Thymus (tissue), 11 donors: ENCODE data around the gene LRMDA. TPM values are rescaled to one million over a fixed set of nuclear protein-coding genes. Genes with fewer than 3 reads are reported as not detected.

Source experiments
- DNase-seq, 9 donors: peaks; one replicate each; pipeline ENCODE4 v3.0.0-alpha.2; 2013; ENCODE audit warnings: low spot score in 9 of 9, low read depth in 6 of 9, missing footprints in 1 of 9
- H3K27ac ChIP-seq, 2 donors: one replicate each; pipeline ENCODE4 v1.5.1; 2013; ENCODE audit warnings: control low read depth in 1 of 2, low read depth in 1 of 2, low read length in 1 of 2, mild to moderate bottlenecking in 1 of 2, moderate library complexity in 1 of 2
- H3K27me3 ChIP-seq, 2 donors: one replicate each; pipeline ENCODE4 v1.5.1; 2013; ENCODE audit warnings: low read length in 1 of 2; ENCODE audit not compliant: control insufficient read depth in 2 of 2, insufficient read depth in 1 of 2
- H3K36me3 ChIP-seq, 2 donors: one replicate each; pipeline ENCODE4 v1.5.1; 2013; ENCODE audit warnings: low read length in 1 of 2, mild to moderate bottlenecking in 1 of 2, moderate library complexity in 1 of 2; ENCODE audit not compliant: control insufficient read depth in 2 of 2, insufficient read depth in 2 of 2
- H3K4me1 ChIP-seq, 2 donors: one replicate each; pipeline ENCODE4 v1.5.1; 2013; ENCODE audit warnings: low read length in 2 of 2; ENCODE audit not compliant: control insufficient read depth in 2 of 2, insufficient read depth in 2 of 2
- H3K4me3 ChIP-seq, 2 donors: one replicate each; pipeline ENCODE4 v1.5.1; 2013; ENCODE audit warnings: low read length in 2 of 2, control low read depth in 1 of 2, mild to moderate bottlenecking in 1 of 2
- H3K9me3 ChIP-seq, 2 donors: one replicate each; pipeline ENCODE4 v1.5.1; 2013; ENCODE audit warnings: low read length in 1 of 2, mild to moderate bottlenecking in 1 of 2; ENCODE audit not compliant: control insufficient read depth in 2 of 2, insufficient read depth in 1 of 2
- WGBS: extraction: QIAGEN DNeasy Blood & Tissue Kit; methylation state at CpG from one replicate; pipeline ENCODE4 v1.1.7; 2013; 5-methylcytosine and 5-hydroxymethylcytosine counted together
- polyA plus RNA-seq: library from polyadenylated mRNA; stranded (reverse); fragments of 200-250 nt; gene quantifications from one replicate; pipeline ENCODE4 v1.2.3, GENCODE V29; 2013
- total RNA-seq: library from RNA; stranded (reverse); fragments of 120-200 nt; gene quantifications from one replicate; pipeline ENCODE4 v1.2.4, GENCODE V29; 2013
- donor health status: healthy.

Gene LRMDA
- total and polyA plus RNA-seq, 2 donors = 2.5 to 4.6 TPM

DNA sequence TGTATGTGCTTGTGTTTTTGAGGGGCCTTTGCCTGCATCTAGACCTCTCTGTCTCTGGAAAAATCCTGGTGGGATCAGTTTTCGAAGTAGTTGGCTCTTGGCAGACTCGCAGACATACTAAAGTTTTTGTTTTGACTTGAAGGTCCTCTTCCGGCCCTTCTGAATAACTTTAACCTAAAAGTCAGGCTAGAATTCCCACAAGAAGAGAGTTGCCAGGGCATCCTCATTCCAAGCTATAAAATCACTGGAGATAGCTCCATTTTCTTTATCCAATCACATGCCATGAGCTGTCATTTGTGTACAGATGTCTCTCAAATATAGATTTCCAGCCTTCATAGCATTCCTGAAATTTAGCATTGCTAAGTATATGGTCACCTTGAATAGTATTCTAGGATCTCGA, 967.8 kb downstream of the LRMDA start:
- no peaks in the 10 kb centered on the region for H3K36me3 ChIP-seq
- WGBS = 93% methylated on average over 4 of the region's 4 CpGs

DNA sequence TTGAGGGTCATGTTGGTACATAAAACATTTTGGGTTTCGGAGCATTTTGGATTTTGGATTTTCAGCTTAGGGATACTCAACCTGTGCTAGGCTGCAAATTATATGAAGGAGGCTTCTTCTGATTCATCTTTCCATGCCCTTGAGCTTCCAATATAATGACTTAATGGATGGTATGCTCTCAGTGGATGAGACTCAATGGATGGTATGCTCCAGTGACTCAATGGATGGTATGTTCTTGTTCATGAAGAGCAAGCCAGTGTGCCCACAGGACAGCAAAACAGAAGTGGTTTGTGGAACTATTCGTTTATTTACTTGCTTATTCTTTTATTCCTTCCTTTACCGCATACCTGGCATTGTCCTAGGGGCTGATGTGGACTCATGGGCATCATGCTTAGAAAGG, 969.6 kb downstream of the LRMDA start:
- Histone ChIP-seq H3K36me3 (no peaks in the 10 kb centered on the region), H3K4me1 (no peaks in the 10 kb centered on the region), H3K9me3 (no peaks in the 10 kb centered on the region), H3K4me3 (no peak overlapping the region), H3K27ac (no peak overlapping the region), H3K27me3 (no peaks in the 10 kb centered on the region)
- WGBS = 90% methylated on average over 3 of the region's 3 CpGs
- DNase-seq = no peak

More for the DNA sequence above, 967.8 kb downstream of the LRMDA start:
- no peaks in the 10 kb centered on the region for H3K27me3 ChIP-seq
- H3K9me3 ChIP-seq = no peaks in the 10 kb centered on the region
- H3K4me3 ChIP-seq = no peak overlapping the region
- H3K27ac ChIP-seq = no peak overlapping the region
- DNase-seq = no peak
- no peaks in the 10 kb centered on the region for H3K4me1 ChIP-seq

DNA sequence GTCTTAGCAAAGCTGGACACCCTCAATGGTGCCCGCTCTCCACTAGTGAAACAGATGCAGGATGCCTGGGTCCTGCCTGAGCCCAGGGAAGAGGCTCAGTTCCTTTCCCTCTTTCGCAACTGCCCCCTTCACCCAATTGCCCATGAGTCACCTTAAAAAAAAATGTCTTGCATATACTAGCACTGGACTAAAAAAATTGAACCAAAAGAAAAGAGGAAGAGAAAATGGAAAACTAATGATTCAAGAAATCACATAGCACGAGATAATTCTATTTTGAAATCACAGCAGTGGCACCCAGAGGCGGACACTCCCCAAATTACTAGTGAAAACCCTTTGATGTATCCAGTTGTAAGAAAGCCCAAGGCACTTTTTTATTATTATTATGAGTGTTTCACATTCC, 972.5 kb downstream of the LRMDA start:
- Histone ChIP-seq H3K36me3 (no peaks in the 10 kb centered on the region), H3K27me3 (no peaks in the 10 kb centered on the region), H3K27ac (no peak overlapping the region), H3K9me3 (no peaks in the 10 kb centered on the region), H3K4me3 (no peak overlapping the region), H3K4me1 (no peaks in the 10 kb centered on the region)
- no peak for DNase-seq
- 92% methylated on average over 4 of the region's 4 CpGs for WGBS

DNA sequence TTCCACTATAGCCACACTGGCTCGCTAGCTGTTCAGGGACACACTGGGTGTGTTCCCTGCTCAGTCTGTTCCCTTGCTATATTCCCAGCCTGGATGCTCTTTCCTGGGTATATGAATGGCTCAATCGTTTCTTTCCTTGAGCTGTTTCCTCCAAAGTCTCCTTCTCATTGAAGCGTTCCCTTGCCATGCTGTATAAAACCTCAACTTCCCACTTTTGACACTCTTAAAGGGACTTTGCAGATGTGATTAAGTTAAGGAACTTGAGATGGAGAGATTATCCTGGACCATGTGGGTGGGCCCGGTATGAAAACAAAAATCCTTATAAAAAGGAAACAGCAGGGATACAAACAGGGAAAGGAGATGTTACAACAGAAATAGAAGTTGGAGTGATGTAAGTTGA, 973.1 kb downstream of the LRMDA start:
- no peaks in the 10 kb centered on the region for H3K27me3 ChIP-seq
- WGBS = 94% methylated on average over 4 of the region's 4 CpGs
- no peak for DNase-seq
- no peak overlapping the region for H3K4me3 ChIP-seq
- H3K36me3 ChIP-seq = no peaks in the 10 kb centered on the region
- no peak overlapping the region for H3K27ac ChIP-seq
- H3K9me3 ChIP-seq = no peaks in the 10 kb centered on the region
- H3K4me1 ChIP-seq = no peaks in the 10 kb centered on the region

DNA sequence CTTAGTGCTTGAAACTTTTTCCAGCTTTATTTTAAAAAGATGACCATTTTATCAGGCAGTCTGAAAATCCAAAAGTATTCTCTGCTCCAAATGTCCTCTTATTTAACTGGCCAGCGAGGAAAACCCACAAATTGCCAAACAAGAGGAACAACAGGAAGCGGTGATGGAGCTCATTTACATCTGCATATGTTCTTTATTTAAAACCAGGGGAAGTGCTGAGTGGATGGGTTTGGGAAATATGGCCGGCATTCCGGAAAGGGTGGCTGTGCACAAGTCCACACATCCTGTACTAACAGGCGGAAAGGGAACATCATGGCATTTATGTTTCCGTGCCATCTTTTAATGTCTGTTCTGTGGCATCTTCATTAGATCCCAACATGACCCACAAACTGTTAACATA, 974.5 kb downstream of the LRMDA start:
- Histone ChIP-seq H3K27ac (no peak overlapping the region), H3K4me3 (no peak overlapping the region), H3K9me3 (no peaks in the 10 kb centered on the region), H3K4me1 (no peaks in the 10 kb centered on the region), H3K36me3 (no peaks in the 10 kb centered on the region), H3K27me3 (no peaks in the 10 kb centered on the region)
- 95% methylated on average over 6 of the region's 6 CpGs for WGBS
- no peak for DNase-seq

DNA sequence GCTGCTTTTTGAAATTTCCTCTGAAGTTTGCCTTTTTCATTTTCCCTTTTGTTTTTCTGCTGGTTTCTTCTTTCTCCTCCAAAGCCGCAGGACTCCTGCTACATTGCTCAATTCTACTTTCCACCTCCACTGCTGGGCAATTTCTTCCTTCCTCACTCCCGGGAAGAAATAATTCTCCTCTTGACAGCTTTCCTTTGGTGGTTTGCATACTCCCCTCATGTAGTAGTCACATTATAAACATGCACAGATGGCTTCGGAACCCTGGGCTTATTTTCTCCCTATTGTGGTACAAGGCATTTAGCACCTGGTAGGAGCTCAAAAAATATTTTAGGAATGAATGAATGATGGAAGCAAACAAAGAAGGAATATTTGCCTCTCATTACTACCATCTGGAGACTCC, 977.2 kb downstream of the LRMDA start:
- Histone ChIP-seq H3K4me1 (no peaks in the 10 kb centered on the region), H3K9me3 (peaks cover 0 to 3% of the 10 kb centered on the region in 2 donors), H3K27me3 (no peaks in the 10 kb centered on the region), H3K4me3 (no peak overlapping the region), H3K27ac (no peak overlapping the region), H3K36me3 (no peaks in the 10 kb centered on the region)
- no peak for DNase-seq
- 72% methylated on average over 3 of the region's 3 CpGs for WGBS

DNA sequence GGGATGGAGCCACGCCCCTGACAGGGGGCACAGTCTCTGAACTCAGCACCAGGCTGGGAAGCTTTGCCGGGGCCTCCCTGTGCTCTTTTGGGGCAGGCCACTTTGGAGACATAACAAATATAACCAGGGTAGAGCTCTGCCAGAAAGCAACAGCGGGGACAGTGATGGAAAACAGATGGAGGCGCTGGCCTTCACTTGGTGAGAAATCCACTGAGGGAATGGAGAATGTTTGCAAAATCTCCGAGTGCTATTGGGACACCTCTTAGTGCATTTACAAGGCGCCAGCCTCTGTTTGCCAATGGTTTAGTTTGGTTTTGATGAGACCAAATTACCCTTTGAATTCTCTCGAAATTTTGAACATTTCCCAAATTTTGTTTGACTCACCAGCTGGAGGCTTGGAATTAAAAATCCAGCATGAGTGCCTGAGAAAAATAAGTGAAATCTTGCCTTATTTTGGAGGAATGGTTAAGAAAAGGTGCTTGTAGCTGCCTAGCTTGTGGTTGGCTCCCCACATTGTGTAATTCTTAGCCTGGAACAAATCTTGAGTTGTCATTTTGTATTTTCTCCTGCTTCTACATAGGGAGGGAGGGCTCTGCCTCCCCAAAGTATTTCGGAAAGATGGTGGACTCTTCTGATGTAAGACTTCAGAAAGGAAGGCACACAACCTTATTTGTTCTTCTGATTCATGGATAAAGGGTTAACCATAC, 980.5 kb downstream of the LRMDA start:
- Histone ChIP-seq H3K27ac (no peak overlapping the region), H3K27me3 (no peaks in the 10 kb centered on the region), H3K9me3 (peaks cover 0 to 3% of the 10 kb centered on the region in 2 donors), H3K36me3 (no peaks in the 10 kb centered on the region), H3K4me3 (no peak overlapping the region), H3K4me1 (no peaks in the 10 kb centered on the region)
- DNase-seq = no peak
- whole genome bisulfite sequencing = 92% methylated on average over 8 of the region's 8 CpGs

DNA sequence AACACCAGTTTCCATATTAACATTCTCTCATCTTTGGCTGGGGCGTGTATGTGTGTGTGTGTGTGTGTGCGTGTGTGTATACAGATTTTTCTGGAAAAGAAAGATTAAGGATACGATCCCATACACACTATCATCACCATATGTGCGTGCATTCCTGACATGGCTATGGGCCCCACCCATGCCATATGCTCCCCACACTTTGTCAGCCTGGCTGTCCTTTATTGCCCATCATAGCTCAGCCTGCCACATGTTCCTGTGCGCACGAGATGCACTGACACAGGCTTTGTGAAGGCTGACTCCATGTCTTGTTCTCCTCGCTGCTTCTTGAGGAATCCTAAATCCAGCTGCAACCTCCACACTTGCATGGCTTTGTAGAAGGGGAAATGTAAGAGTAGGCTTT, 984.1 kb downstream of the LRMDA start:
- H3K9me3 ChIP-seq = peaks cover 0 to 3% of the 10 kb centered on the region in 2 donors
- 94% methylated on average over 7 of the region's 7 CpGs for WGBS
- H3K4me1 ChIP-seq = no peaks in the 10 kb centered on the region
- H3K4me3 ChIP-seq = no peak overlapping the region
- no peak for DNase-seq
- no peaks in the 10 kb centered on the region for H3K36me3 ChIP-seq
- no peaks in the 10 kb centered on the region for H3K27me3 ChIP-seq
- H3K27ac ChIP-seq = no peak overlapping the region

DNA sequence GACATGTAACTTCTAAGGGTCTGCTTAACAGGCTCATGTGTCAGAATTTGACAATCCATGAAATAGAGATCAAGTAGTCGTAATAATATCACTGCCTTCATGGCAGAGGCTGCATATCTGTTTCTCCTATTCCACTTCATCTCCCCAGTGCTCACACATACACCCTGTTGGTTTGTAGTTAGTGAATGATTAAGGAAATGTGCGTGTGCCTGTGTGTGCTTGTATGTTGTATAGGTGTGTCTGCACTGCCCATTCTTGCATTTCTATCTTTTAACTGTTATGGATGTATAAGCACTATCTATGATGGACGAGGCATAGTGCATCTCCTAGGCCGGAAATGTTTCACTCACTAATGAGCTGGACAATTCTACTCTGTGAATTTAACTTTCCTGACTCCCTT, 985.2 kb downstream of the LRMDA start:
- H3K9me3 ChIP-seq = peaks cover 0 to under 1% of the 10 kb centered on the region in 2 donors
- H3K36me3 ChIP-seq = no peaks in the 10 kb centered on the region
- no peak overlapping the region for H3K4me3 ChIP-seq
- H3K27me3 ChIP-seq = no peaks in the 10 kb centered on the region
- DNase-seq = no peak
- no peaks in the 10 kb centered on the region for H3K4me1 ChIP-seq
- 93% methylated on average over 4 of the region's 4 CpGs for WGBS
- no peak overlapping the region for H3K27ac ChIP-seq
